Activated T-cell treated with anti-CD3 and anti-CD28 coated beads, Interleukin-2, amount 50 U/mL, for 72 hours (primary cell): ENCODE results near the gene URM1. TPM values are rescaled to one million over a fixed set of nuclear protein-coding genes. Genes with fewer than 3 reads are reported as not detected.
A peak's percentile ranks its signal among the peaks of the same experiment; 100 is the strongest.

Source experiments
- ATAC-seq, 2 donors: fragments of 150-1000 bp; cut with Tn5 transposase; replicated peaks in 1 of 2; 2 replicates each; pipeline ENCODE4 v1.10.0; 2021; ENCODE audit warnings: moderate library complexity in 2 of 2, mild to moderate bottlenecking in 1 of 2
- DNase-seq, 2 donors: peaks; one replicate each; pipeline ENCODE4 v3.0.0; 2021 to 2022; ENCODE audit warnings: mixed read lengths in 1 of 2
- H3K27ac Mint-ChIP-seq: one replicate; pipeline ENCODE4 v1.8.0; 2022; ENCODE audit warnings: mild to moderate bottlenecking, moderate library complexity, mixed read lengths
- H3K27me3 Mint-ChIP-seq: one replicate; pipeline ENCODE4 v1.8.0; 2022; ENCODE audit warnings: low read depth, mixed read lengths
- H3K36me3 Mint-ChIP-seq, 2 donors: one replicate each; pipeline ENCODE4 v1.8.0; 2022; ENCODE audit warnings: mixed read lengths in 2 of 2, mild to moderate bottlenecking in 1 of 2; ENCODE audit not compliant: insufficient read depth in 2 of 2
- H3K4me1 Mint-ChIP-seq: one replicate; pipeline ENCODE4 v1.8.0; 2022; ENCODE audit warnings: low read depth, mixed read lengths
- H3K4me3 Mint-ChIP-seq, 2 donors: one replicate each; pipeline ENCODE4 v1.8.0; 2022; ENCODE audit warnings: mild to moderate bottlenecking in 2 of 2, mixed read lengths in 2 of 2, moderate library complexity in 2 of 2
- H3K9me3 Mint-ChIP-seq, 2 donors: one replicate each; pipeline ENCODE4 v1.8.0; 2022; ENCODE audit warnings: mixed read lengths in 2 of 2
- total RNA-seq, 2 donors: library from RNA; stranded (reverse); gene quantifications; one replicate each; pipeline ENCODE4 v1.2.3, GENCODE V29; 2022

Gene URM1
- total RNA-seq, 2 donors from 2014 or later, result 62.8 to 69.3 TPM

DNA sequence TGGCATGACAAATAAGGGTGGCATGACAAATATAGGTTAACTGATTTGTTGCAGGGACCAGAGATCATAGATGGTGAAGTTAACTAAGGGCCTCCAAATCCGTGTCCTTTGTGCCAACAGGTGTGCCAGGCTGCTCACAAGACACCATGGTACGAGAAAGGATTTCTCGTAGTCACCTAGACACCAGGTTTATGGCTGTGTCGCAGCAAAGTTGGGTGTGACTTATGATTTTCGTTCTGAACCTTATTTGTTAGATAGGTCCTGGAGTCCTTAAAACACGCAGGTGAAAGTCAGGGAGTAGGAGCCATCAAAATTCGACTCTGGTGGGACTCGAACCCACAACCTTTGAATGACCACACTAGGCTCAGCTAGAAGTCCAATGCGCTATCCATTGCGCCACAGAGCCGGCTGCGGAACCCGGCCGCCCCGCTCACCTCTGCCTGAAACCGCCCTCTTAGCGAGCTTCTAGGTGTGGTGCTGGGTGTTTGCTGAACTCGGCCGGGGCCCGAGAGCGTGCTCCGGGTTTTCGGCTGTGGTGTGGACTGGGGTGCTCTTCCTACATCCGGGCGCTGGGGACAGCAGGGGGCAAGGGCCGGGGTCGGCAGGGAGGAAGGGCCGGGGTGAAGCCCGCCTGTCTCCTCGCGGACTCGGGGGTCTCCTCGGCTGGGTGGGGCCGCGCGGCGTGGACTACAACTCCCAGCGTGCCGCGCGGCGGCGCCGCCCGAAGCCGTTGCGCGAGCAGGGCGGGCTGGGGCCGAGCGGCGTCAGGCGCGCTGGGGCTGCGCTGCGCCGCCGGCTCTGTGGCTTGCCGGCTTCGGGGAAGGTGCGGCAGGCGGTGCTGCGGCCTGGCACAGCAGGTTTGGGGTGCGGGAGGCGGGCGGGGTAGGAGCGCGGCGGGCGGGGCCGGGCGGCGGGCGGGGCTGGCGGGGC is 31.1 kb upstream of the URM1 start, which contains the start of gene SLC27A4:
TSS of gene SLC27A4 (plus strand) at position 767 of the 930 bp plus-strand sequence. CDS start 2,606 bp downstream, outside the sequence.
- H3K27ac Mint-ChIP-seq, result peak within 1 kb of the TSS; percentile 84
- peak; percentile 93 to 94 for ATAC-seq

DNA sequence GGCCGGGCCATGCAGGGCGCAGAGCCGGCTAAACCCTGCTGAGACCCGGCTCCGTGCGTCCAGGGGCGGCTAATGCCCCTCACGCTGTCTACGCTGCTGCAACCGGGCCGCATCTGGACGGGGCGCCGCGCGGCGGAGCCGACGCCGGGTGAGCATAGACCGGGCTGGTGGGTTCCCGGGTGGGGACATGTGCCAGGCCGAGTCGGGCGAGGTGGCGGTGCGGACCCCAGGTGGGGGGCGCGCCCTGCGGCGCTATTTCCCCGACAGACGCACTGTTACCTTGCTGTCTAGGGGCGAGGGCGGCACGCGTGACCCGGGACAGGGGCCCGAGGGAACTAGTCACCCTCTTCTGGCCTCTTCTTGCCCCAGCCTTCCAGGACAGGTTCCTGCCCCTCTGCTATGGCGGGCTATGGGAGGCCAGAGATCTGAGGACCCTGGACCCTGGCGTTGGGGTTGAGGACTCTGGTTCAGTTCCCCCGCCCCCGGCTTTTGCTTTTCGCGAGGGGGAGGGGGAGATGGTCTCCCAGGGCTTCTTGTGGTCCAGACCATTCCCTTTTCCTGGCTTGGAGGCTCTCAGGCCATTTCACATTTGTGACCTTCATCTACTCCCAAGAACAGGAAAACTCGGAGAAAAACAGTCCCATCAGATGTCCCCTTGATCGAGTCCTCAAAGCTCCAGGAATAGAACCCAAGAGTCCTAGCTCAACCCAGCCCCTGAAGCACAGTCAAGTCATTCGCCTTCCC is 30.3 kb upstream of the URM1 start:
- Mint-ChIP-seq H3K9me3 (no peaks in the 10 kb centered on the region), H3K27me3 (no peaks in the 10 kb centered on the region), H3K36me3 (peaks cover 2 to 3% of the 10 kb centered on the region in 2 donors), H3K27ac (peak overlapping the region; percentile 56), H3K4me1 (peaks cover 14% of the 10 kb centered on the region), H3K4me3 (peak overlapping the region; percentile 82 to 85)
- peak; percentile 27 to 61 for ATAC-seq
- peak in 1 of 2 donors; percentile 28 for DNase-seq

More for the DNA sequence above, 31.1 kb upstream of the URM1 start, which contains the start of gene SLC27A4:
- Mint-ChIP-seq H3K9me3 (no peaks in the 10 kb centered on the region), H3K36me3 (peaks cover 2 to 3% of the 10 kb centered on the region in 2 donors), H3K27me3 (no peaks in the 10 kb centered on the region), H3K4me3 (peak within 1 kb of the TSS; percentile 92 to 95), H3K4me1 (peaks cover 14% of the 10 kb centered on the region)
- peak; percentile 85 to 86 for DNase-seq

GRCh38 chr9:128341435-128341849 is 29.7 kb upstream of the URM1 start:
- DNase-seq (peak; percentile 75 to 79), ATAC-seq (peak; percentile 54 to 60)
- H3K4me1 Mint-ChIP-seq, result peaks cover 14% of the 10 kb centered on the region
- H3K27ac Mint-ChIP-seq, result peak overlapping the region; percentile 56
- peaks cover 2 to 3% of the 10 kb centered on the region in 2 donors for H3K36me3 Mint-ChIP-seq
- H3K4me3 Mint-ChIP-seq, result peak overlapping the region; percentile 82 to 85
- no peaks in the 10 kb centered on the region for H3K27me3 Mint-ChIP-seq
- no peaks in the 10 kb centered on the region for H3K9me3 Mint-ChIP-seq

- DNase-seq, result no peak
- ATAC-seq, result no peak
- Mint-ChIP-seq H3K9me3 (no peaks in the 10 kb centered on the region), H3K36me3 (peaks cover 2 to 5% of the 10 kb centered on the region in 2 donors), H3K4me1 (peaks cover 14% of the 10 kb centered on the region), H3K27ac (no peak overlapping the region), H3K4me3 (no peak overlapping the region), H3K27me3 (no peaks in the 10 kb centered on the region)
Observed at GRCh38 chr9:128342971-128343680, 28.0 kb upstream of the URM1 start.

DNA sequence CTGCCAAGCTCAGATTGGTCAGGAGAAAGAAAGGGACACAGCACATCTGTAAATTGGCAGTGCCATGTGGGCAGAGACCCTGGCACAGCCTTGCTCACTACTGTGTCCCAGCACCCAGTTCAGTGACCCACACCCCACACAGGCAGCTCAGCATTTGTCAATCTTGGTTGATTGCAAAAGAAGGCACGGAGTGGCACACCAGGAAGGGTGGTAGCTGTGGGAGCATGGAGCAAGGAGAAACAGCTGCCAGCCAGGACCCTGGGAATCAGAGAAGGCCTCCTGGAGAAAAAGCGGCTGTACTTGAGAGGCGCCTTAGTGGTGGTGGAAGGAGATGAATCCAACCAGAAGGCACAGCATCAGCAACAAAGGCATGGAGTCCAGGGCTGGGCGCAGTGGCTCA is 27.3 kb upstream of the URM1 start:
- ATAC-seq, result no peak
- Mint-ChIP-seq H3K9me3 (no peaks in the 10 kb centered on the region), H3K4me3 (no peak overlapping the region), H3K36me3 (peaks cover 2 to 5% of the 10 kb centered on the region in 2 donors), H3K4me1 (peaks cover 14% of the 10 kb centered on the region), H3K27me3 (no peaks in the 10 kb centered on the region), H3K27ac (no peak overlapping the region)
- DNase-seq, result no peak

- Mint-ChIP-seq H3K9me3 (no peaks in the 10 kb centered on the region), H3K27me3 (no peaks in the 10 kb centered on the region), H3K36me3 (peaks cover 2 to 10% of the 10 kb centered on the region in 2 donors), H3K4me1 (peaks cover 9% of the 10 kb centered on the region), H3K27ac (no peak overlapping the region), H3K4me3 (no peak overlapping the region)
- ATAC-seq (no peak), DNase-seq (no peak)
Observed at GRCh38 chr9:128344931-128345605, 26.1 kb upstream of the URM1 start.

GRCh38 chr9:128349125-128349524 is 22.0 kb upstream of the URM1 start:
- Mint-ChIP-seq H3K4me3 (no peak overlapping the region), H3K36me3 (peaks cover 0 to 9% of the 10 kb centered on the region in 2 donors), H3K4me1 (no peaks in the 10 kb centered on the region), H3K9me3 (no peaks in the 10 kb centered on the region), H3K27ac (no peak overlapping the region), H3K27me3 (no peaks in the 10 kb centered on the region)
- no peak for ATAC-seq
- DNase-seq, result no peak

DNA sequence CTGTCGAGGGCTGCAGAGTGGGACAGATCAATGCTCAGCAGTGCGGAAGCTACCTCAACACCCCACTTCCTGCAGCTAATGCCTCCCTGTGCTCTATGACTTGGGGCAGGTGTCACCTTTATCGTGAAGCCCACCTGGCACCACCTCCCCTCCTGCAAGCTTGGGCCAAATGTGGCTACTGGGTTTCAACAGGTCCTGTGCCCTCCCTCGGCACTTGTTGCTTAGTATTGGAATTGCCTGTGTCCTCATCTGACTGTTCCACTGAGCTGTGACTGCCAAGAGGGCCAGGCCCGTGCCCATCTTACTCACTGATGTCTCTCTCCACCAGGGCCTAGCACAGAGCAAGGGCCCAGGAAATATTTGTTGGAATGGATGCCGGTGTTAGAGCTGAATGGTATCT is 21.4 kb upstream of the URM1 start:
- no peaks in the 10 kb centered on the region for H3K9me3 Mint-ChIP-seq
- no peak for ATAC-seq

GRCh38 chr9:128355451-128355850 is 15.7 kb upstream of the URM1 start:
- Mint-ChIP-seq H3K27ac (no peak overlapping the region), H3K4me1 (no peaks in the 10 kb centered on the region), H3K4me3 (no peak overlapping the region), H3K27me3 (no peaks in the 10 kb centered on the region), H3K36me3 (peaks cover 0 to 1% of the 10 kb centered on the region in 2 donors), H3K9me3 (no peaks in the 10 kb centered on the region)
- DNase-seq (no peak), ATAC-seq (no peak)

More for the DNA sequence above, 21.4 kb upstream of the URM1 start:
- no peaks in the 10 kb centered on the region for H3K27me3 Mint-ChIP-seq
- H3K4me1 Mint-ChIP-seq, result no peaks in the 10 kb centered on the region
- DNase-seq, result no peak
- H3K27ac Mint-ChIP-seq, result no peak overlapping the region
- H3K4me3 Mint-ChIP-seq, result no peak overlapping the region
- H3K36me3 Mint-ChIP-seq, result peaks cover 0 to 9% of the 10 kb centered on the region in 2 donors

- H3K4me3 Mint-ChIP-seq, result no peak overlapping the region
- DNase-seq, result no peak
Observed at GRCh38 chr9:128358090-128358489, 13.1 kb upstream of the URM1 start.

GRCh38 chr9:128358861-128359260 is 12.3 kb upstream of the URM1 start:
- no peaks in the 10 kb centered on the region for H3K27me3 Mint-ChIP-seq
- H3K27ac Mint-ChIP-seq, result no peak overlapping the region
- peaks cover 16% of the 10 kb centered on the region for H3K4me1 Mint-ChIP-seq
- H3K4me3 Mint-ChIP-seq, result no peak overlapping the region
- DNase-seq, result no peak
- no peaks in the 10 kb centered on the region for H3K36me3 Mint-ChIP-seq
- no peaks in the 10 kb centered on the region for H3K9me3 Mint-ChIP-seq
- no peak for ATAC-seq

More at GRCh38 chr9:128358090-128358489, 13.1 kb upstream of the URM1 start:
- Mint-ChIP-seq H3K9me3 (no peaks in the 10 kb centered on the region), H3K4me1 (peaks cover 16% of the 10 kb centered on the region), H3K27ac (no peak overlapping the region), H3K27me3 (no peaks in the 10 kb centered on the region), H3K36me3 (peaks cover 0 to 1% of the 10 kb centered on the region in 2 donors)
- ATAC-seq, result no peak

DNA sequence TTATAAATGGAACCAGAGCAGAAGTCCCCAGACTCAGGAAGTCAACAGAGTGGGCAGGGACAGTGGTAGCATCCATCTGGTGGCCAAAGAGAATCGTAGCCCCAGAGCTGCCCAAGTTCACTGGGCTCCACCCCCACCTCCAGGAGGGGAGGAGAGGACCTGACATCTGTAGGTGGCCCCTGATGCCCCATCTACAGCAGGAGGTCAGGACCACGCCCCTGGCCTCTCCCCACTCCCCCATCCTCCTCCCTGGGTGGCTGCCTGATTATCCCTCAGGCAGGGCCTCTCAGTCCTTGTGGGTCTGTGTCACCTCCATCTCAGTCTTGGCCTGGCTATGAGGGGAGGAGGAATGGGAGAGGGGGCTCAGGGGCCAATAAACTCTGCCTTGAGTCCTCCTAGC is 10.3 kb upstream of the URM1 start:
- Mint-ChIP-seq H3K27me3 (no peaks in the 10 kb centered on the region), H3K9me3 (no peaks in the 10 kb centered on the region), H3K36me3 (no peaks in the 10 kb centered on the region), H3K4me3 (no peak overlapping the region), H3K4me1 (peaks cover 16% of the 10 kb centered on the region), H3K27ac (no peak overlapping the region)
- no peak for DNase-seq
- ATAC-seq, result no peak
